Activated CD8-positive, alpha-beta memory T cell treated with anti-CD3 and anti-CD28 coated beads, Interleukin-2, amount 50 U/mL, for 4 hours (primary cell): ENCODE data around the gene BCL2.
"Not testable (repeated sequence)": the region's sequence is repeated elsewhere in the genome, so short reads cannot be mapped to it uniquely, and the experiment has no call there.

Source experiments
- DNase-seq: peaks from one replicate; pipeline ENCODE4 v3.0.0-alpha.2; 2020

Gene BCL2

GRCh38 chr18:63229971-63230370, 89.6 kb downstream of the BCL2 start:
- no peak for DNase-seq

DNA sequence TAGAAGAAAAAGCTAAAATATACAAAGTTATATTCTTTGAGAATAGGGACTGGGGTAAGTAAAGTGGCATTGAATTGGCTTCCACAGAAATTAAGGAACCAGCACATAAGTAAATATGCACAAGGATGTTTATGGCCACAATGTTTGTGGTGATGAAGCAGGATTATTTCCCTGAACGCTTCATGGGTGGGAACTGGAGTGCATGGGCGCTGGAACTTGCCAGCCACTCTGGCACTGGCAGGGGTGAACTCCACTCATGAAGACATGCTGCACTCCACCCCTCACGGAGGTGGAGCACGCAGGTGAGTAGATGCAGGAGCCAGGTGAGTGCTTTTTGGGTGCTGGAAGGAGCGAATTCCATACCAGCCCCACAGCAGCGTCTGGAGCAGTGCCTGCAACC, 94.1 kb downstream of the BCL2 start:
- no peak for DNase-seq

DNA sequence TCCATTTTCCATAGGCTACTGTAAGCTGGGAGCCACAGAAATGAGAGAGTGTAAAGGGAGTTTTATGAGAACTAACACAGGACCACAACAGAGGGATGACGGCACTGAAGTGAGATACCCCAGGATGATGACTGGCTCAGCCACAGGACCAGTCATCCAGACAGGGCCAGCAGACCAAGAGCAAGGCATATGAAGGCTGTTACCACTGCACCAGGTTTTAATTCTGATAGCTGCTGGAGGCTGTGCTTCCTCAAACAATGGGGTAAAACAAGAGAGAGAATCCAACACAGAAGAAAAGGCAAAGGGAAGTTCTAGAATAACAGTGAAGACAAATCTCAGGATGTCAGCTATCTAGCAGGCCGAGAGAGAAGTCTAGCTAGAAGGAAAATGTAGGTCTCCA, 94.9 kb downstream of the BCL2 start:
- peak; percentile 55 for DNase-seq

GRCh38 chr18:63223837-63224236, 95.7 kb downstream of the BCL2 start:
- no peak for DNase-seq

DNA sequence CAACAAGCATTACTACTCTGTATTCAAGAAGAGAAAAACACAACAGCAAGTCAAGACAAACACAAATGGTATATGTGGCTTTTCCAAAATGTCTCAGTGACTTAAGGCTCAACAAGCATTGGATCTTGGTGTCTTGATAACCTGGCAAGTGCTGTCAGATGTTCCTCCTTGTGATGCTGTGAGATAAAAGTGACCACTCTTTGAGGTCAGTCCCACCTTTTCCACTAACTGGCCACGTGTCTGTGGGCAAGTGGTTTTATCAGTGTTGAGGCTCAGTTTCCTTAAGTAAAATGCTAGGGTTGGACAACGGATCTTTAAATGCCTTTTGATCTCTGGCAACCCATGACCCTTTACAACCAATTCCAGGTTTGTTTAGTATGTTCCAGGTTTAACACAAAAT, 98.7 kb downstream of the BCL2 start:
- no peak for DNase-seq

DNA sequence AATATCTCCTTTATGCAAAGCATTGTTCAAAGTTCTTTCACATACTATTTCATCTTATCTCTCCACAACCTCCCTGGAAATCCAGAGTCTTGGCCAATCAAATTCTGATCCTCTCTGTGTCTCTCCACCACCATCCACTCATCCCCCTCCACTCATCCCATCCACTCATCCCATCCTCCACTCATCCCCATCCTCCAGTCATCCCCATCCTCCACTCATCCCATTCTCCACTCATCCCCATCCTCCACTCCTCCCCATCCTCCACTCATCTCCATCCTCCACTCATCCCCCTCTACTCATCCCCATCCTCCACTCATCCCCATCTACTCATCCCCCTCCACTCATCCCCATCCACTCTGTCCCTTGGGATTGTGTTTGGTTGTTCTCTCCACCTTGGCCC, 101.1 kb downstream of the BCL2 start:
- DNase-seq = no peak

- DNase-seq = no peak
Observed at GRCh38 chr18:63216516-63217311, 102.9 kb downstream of the BCL2 start.

DNA sequence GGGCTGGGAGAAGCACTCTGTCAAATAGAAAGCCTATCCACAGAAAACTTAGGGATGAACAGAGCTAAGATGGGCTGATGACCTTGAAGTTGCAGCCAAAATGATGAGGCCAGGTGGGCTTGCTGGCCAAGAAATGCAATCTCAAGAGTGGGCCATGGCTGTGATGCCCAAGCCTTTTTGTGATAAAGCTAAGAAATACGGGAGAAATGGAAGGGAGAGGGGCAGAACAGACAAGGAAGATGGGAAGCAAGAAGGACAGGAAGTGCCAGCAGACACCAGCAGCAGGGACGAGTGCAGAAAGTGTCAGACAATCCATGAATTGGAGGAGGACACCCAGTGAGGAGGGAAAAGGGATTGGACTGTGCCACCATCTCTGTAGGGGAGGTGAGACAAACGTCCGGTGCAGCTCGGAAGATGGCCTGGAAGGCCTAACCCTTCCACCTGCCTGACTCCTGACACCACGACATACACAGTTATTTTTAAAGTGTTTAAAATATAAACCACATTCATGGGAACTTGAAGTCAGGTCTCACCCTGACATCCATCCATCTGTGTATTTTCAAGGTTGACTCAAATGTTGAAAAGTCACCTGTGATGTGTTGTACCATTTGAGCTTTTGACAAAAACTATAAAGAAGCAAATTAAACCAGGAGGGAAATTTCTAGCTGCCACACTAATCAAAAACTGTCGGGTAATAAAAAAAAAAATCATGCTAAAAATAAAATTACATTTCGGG, 105.5 kb downstream of the BCL2 start:
- no peak for DNase-seq

DNA sequence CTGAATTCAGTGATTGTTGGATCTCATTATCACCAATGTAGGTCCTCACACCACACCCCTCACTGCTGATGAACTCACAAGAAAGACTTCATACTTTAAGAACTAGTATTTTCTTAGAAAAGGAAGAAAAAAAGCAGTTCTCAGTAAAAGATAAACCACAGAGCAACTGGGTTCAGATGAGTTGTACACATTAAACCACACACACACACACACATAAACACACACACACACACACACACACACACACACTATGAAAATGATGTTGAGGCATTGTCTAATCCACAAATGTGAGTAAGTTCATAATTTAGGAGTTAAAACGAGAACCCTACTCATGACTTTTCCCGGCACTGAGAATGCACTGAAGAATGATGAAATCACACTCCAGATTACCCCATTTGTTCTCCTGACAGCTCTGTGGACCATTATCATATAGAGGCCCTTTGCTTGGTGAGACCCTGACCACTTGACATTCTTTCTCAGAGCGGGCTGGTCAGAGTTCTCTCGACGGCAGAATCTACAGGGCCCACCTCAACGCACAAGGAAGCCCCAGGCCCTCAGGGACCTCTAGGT, 106.2 kb downstream of the BCL2 start:
- DNase-seq = no peak

DNA sequence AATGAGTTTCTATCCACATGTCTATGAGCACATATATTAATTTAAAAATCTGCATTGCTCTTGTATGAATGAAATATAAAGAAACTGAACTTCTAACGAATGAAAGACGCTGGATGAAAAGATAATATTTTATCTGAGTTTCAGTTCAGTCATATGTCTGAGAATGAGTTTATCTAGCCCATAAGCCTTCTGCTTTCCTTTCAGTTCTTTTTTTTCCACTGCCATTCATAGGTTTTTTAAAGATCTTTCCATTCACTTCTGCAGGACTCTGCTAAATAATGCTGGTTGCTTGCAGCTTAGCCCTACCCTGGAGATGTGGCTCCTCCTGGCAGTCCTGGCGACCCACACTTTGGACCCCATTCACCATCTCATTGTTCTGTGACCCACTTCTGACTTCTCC, 109.0 kb downstream of the BCL2 start:
- DNase-seq = no peak

GRCh38 chr18:63208676-63209075, 110.9 kb downstream of the BCL2 start:
- no peak for DNase-seq

DNA sequence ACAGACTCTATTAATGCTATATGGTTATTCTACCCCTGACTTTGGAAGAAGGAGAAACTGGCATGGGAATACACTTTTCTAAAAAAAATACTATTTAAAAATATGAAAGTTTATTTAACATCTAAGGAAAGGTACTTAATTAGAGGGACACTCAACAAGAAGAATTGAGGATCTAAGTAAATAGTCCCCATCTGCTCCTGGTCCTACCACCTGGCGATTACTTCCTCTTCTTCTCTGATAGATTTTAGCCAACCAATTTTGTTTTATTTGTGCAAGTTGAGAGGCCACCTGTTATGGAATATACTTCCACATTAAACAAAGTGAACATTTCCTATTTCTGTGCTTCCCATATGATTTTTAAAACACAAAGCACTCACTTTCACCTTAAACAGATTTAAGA, 111.7 kb downstream of the BCL2 start:
- DNase-seq = no peak

GRCh38 chr18:63207143-63207790, 112.3 kb downstream of the BCL2 start:
- no peak for DNase-seq

GRCh38 chr18:63206433-63207142, 113.0 kb downstream of the BCL2 start:
- DNase-seq = no peak

DNA sequence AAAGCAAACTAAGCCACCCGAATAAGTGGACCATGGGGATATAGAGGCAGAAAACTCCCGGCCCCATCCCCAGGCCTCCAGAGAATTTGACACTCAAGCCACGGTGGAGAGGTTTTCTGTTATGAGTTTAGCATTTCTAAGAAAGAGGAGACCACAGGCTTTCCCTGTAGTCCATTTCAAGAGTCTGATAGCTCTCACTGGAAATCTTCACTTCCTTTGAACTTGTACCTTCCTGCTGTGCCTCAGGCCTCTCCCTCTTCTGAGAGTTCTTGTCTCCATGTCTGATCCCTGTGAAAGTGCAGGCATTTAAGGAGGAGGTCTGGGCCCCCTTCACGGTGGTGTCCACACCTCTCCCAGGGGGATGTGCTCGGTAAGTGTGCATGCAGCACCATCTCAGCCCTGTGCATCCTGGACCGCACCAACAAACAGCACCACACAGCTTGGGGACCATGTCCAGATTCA, 113.7 kb downstream of the BCL2 start:
- DNase-seq = no peak

DNA sequence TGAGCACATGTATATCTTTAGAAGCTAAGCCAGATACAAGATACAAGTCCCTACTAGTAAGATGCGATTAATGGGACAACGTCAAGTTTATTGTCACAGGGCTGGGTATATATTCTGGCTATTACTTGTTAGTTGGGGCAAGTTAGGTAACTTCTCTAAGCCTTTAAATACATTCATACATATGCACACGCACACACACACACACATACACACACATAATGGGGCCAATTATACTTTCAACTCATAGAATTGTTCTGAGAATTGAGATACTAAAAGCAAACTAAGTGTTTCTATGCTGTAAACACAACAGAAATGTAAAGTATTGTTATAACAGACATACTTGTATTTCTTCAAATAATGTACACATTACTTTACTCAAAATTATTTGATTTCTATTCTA, 116.1 kb downstream of the BCL2 start:
- no peak for DNase-seq

GRCh38 chr18:63202828-63203227, 116.7 kb downstream of the BCL2 start:
- DNase-seq = no peak

- not testable (repeated sequence) for DNase-seq
Observed at GRCh38 chr18:63201456-63201855, 118.1 kb downstream of the BCL2 start.

GRCh38 chr18:63199743-63200241, 119.8 kb downstream of the BCL2 start:
- no peak for DNase-seq

- no peak for DNase-seq
Observed at GRCh38 chr18:63198868-63199742, 120.5 kb downstream of the BCL2 start.

DNA sequence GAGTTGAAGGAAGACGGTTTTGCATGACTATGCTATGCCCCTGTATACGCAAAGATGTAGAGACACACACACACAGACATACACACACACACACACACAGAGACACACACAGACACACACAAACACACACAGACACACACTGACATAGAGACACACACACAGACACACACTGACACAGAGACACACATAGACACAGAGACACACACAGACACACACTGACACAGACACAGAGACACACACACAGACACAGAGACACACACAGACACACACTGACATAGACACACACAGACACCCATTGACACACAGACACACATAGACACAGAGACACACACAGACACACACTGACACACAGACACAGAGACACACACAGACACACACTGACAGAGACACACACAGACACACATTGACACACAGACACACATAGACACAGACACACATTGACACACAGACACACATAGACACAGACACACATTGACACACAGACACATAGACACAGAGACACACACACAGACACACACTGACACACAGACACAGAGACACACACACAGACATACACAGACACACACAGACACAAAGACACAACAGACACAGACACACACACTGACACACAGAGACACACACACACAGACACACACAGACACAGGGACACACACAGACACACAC, 121.3 kb downstream of the BCL2 start:
- no peak for DNase-seq
